ENCODE results near the gene ABHD18. TPM values are rescaled to one million over a fixed set of nuclear protein-coding genes. Genes with fewer than 3 reads are reported as not detected.

The ABHD18 gene
- 10 to 100 TPM; 17.1 to 18.5 TPM for total RNA-seq
- polyA plus RNA-seq (2013, experiment 1 of 2), result 10.2 TPM
- 9.6 TPM for polyA plus RNA-seq (2013, experiment 2 of 2)
- long read RNA-seq, experiment 1, partial matches to known transcripts, result 1 of 6 reads
- long read RNA-seq, experiment 1, other reads (novel, unspliced or antisense), result 5 of 6 reads
- long read RNA-seq, experiment 2, full-length matches to known transcripts, result 2 of 15 reads
- long read RNA-seq, experiment 2, partial matches to known transcripts, result 3 of 15 reads
- long read RNA-seq, experiment 2, other reads (novel, unspliced or antisense), result 10 of 15 reads
- long read RNA-seq, experiment 3, full-length matches to known transcripts, result 13 of 29 reads
- long read RNA-seq, experiment 3, partial matches to known transcripts, result 5 of 29 reads
- long read RNA-seq, experiment 3, other reads (novel, unspliced or antisense), result 11 of 29 reads
- long read RNA-seq, experiment 4, full-length matches to known transcripts, result 3 of 9 reads
- long read RNA-seq, experiment 4, partial matches to known transcripts, result 3 of 9 reads
- long read RNA-seq, experiment 4, other reads (novel, unspliced or antisense), result 3 of 9 reads

DNA sequence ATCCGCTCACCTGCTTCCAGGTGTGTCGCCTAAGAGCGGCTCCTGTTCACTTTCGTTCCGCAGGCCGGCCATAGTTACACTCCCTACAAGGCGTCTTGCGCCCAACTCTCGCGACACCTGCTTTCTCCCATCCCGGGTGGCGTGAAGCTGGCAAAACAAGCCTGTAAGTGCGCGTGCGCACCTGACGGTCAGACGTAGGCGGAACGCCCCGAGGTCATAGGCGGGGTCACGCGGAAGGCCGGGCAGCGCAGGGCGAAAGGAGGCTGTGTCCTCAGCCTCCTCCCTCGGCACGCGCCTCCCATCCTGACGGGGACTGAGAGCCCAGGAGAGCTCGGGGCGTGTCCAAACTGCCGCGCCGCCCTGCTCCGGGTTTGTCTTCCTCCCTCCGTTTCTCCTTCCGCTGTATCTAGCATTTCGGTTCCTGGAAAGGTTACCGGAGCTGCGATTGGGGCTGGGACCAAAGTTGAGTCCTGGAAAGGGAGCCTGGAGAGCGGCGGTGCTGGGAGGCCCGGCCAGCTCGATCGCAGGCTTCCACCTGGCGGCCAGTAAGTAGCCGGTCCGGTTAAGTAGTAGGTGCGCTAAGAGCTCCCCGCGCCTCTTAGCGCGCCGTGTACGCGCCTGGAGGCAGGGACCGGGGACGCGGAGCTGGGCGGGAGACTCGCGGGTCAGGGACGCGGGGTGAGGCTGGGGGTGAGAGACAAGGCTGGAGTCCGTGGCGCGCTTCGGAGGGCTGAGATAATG is at the start of gene ABHD18, which contains the start of gene MFSD8:
Gene ABHD18, plus strand, starts transcription at position 345 of the 741 bp plus-strand sequence. CDS start 17,550 bp downstream, outside the sequence.
Gene MFSD8, minus strand, starts transcription at position 112 of the 741 bp plus-strand sequence. Its CDS starts 40 bp downstream, at position 72.
- peak within 1 kb of the TSS; percentile 69 for H3K27ac ChIP-seq (ENCODE audit: low read depth, low read length)
- no peaks in the 10 kb centered on the region for H3K27me3 ChIP-seq (ENCODE audit: control insufficient read depth, insufficient read depth, low read length, poor library complexity, severe bottlenecking)
- peaks cover 21% of the 10 kb centered on the region for H3K9me3 ChIP-seq (ENCODE audit: control insufficient read depth, low read length)
- DNase-seq, result peak; percentile 100
- peaks cover 7% of the 10 kb centered on the region for H3K4me1 Mint-ChIP-seq
- TF ChIP-seq, protein P1, sequence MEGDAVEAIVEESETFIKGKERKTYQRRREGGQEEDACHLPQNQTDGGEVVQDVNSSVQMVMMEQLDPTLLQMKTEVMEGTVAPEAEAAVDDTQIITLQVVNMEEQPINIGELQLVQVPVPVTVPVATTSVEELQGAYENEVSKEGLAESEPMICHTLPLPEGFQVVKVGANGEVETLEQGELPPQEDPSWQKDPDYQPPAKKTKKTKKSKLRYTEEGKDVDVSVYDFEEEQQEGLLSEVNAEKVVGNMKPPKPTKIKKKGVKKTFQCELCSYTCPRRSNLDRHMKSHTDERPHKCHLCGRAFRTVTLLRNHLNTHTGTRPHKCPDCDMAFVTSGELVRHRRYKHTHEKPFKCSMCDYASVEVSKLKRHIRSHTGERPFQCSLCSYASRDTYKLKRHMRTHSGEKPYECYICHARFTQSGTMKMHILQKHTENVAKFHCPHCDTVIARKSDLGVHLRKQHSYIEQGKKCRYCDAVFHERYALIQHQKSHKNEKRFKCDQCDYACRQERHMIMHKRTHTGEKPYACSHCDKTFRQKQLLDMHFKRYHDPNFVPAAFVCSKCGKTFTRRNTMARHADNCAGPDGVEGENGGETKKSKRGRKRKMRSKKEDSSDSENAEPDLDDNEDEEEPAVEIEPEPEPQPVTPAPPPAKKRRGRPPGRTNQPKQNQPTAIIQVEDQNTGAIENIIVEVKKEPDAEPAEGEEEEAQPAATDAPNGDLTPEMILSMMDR (conservative IDR thresholded peaks at IDR 0.05), result peak; percentile 76
- H3K27ac Mint-ChIP-seq, result peak within 1 kb of the TSS; percentile 98
- H3K9me3 Mint-ChIP-seq, result peaks cover 7% of the 10 kb centered on the region
- H3K9ac ChIP-seq (ENCODE audit: extremely low read depth, low read length, poor library complexity, severe bottlenecking), result peak within 1 kb of the TSS; percentile 93
- H3K4me3 ChIP-seq (ENCODE audit: low read length), result peak within 1 kb of the TSS; percentile 98
- WGBS, 2 experiments (ENCODE audit: insufficient coverage in 1 of 2, insufficient read length in 1 of 2), result 0 to 1% methylated on average over 30 to 69 of the region's 69 CpGs
- H3K4me3 Mint-ChIP-seq, result peak within 1 kb of the TSS; percentile 96
- H3K36me3 Mint-ChIP-seq (ENCODE audit: low read depth), result peaks cover 27% of the 10 kb centered on the region
- H3K36me3 ChIP-seq (ENCODE audit: control insufficient read depth, insufficient read depth, low read length), result peaks cover 22% of the 10 kb centered on the region
- no peaks in the 10 kb centered on the region for H3K4me1 ChIP-seq (ENCODE audit: control insufficient read depth, insufficient read depth, low read length)
- H3K27me3 Mint-ChIP-seq (ENCODE audit: insufficient read depth), result no peaks in the 10 kb centered on the region

DNA sequence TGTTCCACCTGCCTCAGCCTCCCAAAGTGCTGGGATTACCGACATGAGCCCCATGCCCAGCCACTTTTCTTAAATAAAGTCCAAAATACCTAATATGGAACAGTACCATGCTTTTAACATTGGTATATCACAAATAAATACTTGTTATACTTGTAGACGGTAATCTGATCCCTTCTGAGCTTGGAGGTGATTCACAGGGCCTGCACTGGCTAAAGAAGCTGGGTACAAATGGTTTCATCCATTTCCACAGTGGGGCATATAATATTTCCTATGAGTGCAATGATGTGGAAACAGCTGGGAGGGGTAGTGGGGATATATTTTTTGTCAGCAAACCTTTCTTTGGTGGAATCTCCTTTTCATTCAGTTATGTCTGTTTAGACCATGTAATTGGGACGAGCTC is 48.7 kb upstream of the ABHD18 start:
- no peaks in the 10 kb centered on the region for H3K27me3 Mint-ChIP-seq (ENCODE audit: insufficient read depth)
- DNase-seq, result no peak
- TF ChIP-seq, protein P1 (conservative IDR thresholded peaks at IDR 0.05), result no peak
- no peak overlapping the region for H3K27ac Mint-ChIP-seq
- no peaks in the 10 kb centered on the region for H3K9me3 Mint-ChIP-seq
- H3K4me1 ChIP-seq (ENCODE audit: control insufficient read depth, insufficient read depth, low read length), result no peaks in the 10 kb centered on the region
- H3K36me3 Mint-ChIP-seq (ENCODE audit: low read depth), result peaks cover 20% of the 10 kb centered on the region
- H3K4me1 Mint-ChIP-seq, result no peaks in the 10 kb centered on the region
- 92 to 100% methylated on average over 1 to 3 of the region's 3 CpGs for WGBS, 2 experiments (ENCODE audit: insufficient coverage in 1 of 2, insufficient read length in 1 of 2)
- H3K4me3 Mint-ChIP-seq, result no peak overlapping the region
- H3K9me3 ChIP-seq (ENCODE audit: control insufficient read depth, low read length), result no peaks in the 10 kb centered on the region
- H3K36me3 ChIP-seq (ENCODE audit: control insufficient read depth, insufficient read depth, low read length), result peaks cover 49% of the 10 kb centered on the region
- H3K9ac ChIP-seq (ENCODE audit: extremely low read depth, low read length, poor library complexity, severe bottlenecking), result no peak overlapping the region
- H3K27me3 ChIP-seq (ENCODE audit: control insufficient read depth, insufficient read depth, low read length, poor library complexity, severe bottlenecking), result no peaks in the 10 kb centered on the region
- no peak overlapping the region for H3K4me3 ChIP-seq (ENCODE audit: low read length)
- no peak overlapping the region for H3K27ac ChIP-seq (ENCODE audit: low read depth, low read length)

DNA sequence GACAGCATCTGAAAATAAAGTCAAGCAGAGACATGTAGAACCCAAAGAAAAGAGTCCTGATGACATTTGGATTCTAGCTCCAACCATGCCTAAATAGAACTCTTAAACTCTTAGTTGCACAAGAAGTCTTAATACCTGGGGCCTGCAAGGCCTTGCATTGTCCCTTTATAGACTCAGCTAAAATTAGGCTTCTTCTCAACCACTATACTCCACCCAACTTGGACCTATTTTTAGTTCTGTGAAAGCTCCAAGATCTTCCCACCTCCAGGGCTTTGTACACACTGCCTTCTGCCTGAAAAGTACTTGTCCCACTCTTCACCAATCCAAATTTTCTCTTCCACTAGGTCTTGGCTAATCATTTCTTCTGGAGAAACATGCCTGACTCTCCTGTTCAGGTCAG is 48.1 kb upstream of the ABHD18 start:
- H3K27ac ChIP-seq (ENCODE audit: low read depth, low read length), result no peak overlapping the region
- H3K9me3 Mint-ChIP-seq, result no peaks in the 10 kb centered on the region
- H3K4me3 ChIP-seq (ENCODE audit: low read length), result no peak overlapping the region
- H3K4me1 ChIP-seq (ENCODE audit: control insufficient read depth, insufficient read depth, low read length), result no peaks in the 10 kb centered on the region
- H3K4me1 Mint-ChIP-seq, result no peaks in the 10 kb centered on the region
- no peak overlapping the region for H3K27ac Mint-ChIP-seq
- no peaks in the 10 kb centered on the region for H3K9me3 ChIP-seq (ENCODE audit: control insufficient read depth, low read length)
- peaks cover 25% of the 10 kb centered on the region for H3K36me3 Mint-ChIP-seq (ENCODE audit: low read depth)
- no peak for DNase-seq
- no peak overlapping the region for H3K4me3 Mint-ChIP-seq
- TF ChIP-seq, protein P1 (conservative IDR thresholded peaks at IDR 0.05), result no peak
- no peaks in the 10 kb centered on the region for H3K27me3 ChIP-seq (ENCODE audit: control insufficient read depth, insufficient read depth, low read length, poor library complexity, severe bottlenecking)
- H3K27me3 Mint-ChIP-seq (ENCODE audit: insufficient read depth), result no peaks in the 10 kb centered on the region
- no peak overlapping the region for H3K9ac ChIP-seq (ENCODE audit: extremely low read depth, low read length, poor library complexity, severe bottlenecking)
- H3K36me3 ChIP-seq (ENCODE audit: control insufficient read depth, insufficient read depth, low read length), result peaks cover 55% of the 10 kb centered on the region
